Osteoblast (primary cell): ENCODE results near the gene ZNF135. TPM values are rescaled to one million over a fixed set of nuclear protein-coding genes. Genes with fewer than 3 reads are reported as not detected.

Source experiments
- DNase-seq: peaks from one replicate; pipeline ENCODE4 v3.0.0; 2011; ENCODE audit warnings: low spot score, mixed read lengths; ENCODE audit not compliant: insufficient read length; ENCODE audit errors: missing footprints
- H2AFZ ChIP-seq: 2 replicates; pipeline ENCODE4 v1.6.0; 2011; ENCODE audit warnings: mild to moderate bottlenecking, low read length
- H3K27ac ChIP-seq: 2 replicates; pipeline ENCODE4 v1.5.1; 2011; ENCODE audit warnings: mild to moderate bottlenecking, low read depth, low read length, moderate library complexity
- H3K27me3 ChIP-seq: 2 replicates; pipeline ENCODE4 v1.6.0; 2012; ENCODE audit warnings: mild to moderate bottlenecking, control low read depth, inconsistent platforms, low read length, moderate library complexity; ENCODE audit not compliant: insufficient read depth
- H3K36me3 ChIP-seq: 2 replicates; pipeline ENCODE4 v1.5.1; 2011; ENCODE audit warnings: mild to moderate bottlenecking, low read length, control low read depth, moderate library complexity; ENCODE audit not compliant: insufficient read depth
- H3K4me1 ChIP-seq: 2 replicates; pipeline ENCODE4 v1.5.1; 2011; ENCODE audit warnings: mild to moderate bottlenecking, low read length, control low read depth, moderate library complexity; ENCODE audit not compliant: insufficient read depth
- H3K4me2 ChIP-seq: 2 replicates; pipeline ENCODE4 v1.6.0; 2011; ENCODE audit warnings: mild to moderate bottlenecking, low read length; ENCODE audit not compliant: insufficient read depth
- H3K4me3 ChIP-seq: fragments of 200-600 bp; sonication (generic); 3 replicates; pipeline ENCODE4 v1.5.1; 2012; ENCODE audit warnings: mild to moderate bottlenecking, low read length, inconsistent platforms; ENCODE audit not compliant: insufficient read depth
- H3K79me2 ChIP-seq: 2 replicates; pipeline ENCODE4 v1.6.0; 2012; ENCODE audit warnings: mild to moderate bottlenecking, low read length, control low read depth, inconsistent platforms; ENCODE audit not compliant: insufficient read depth
- H3K9me3 ChIP-seq: 2 replicates; pipeline ENCODE4 v1.5.1; 2011; ENCODE audit warnings: low read depth, low read length, control low read depth
- H4K20me1 ChIP-seq: 2 replicates; pipeline ENCODE4 v1.6.0; 2012; ENCODE audit warnings: mild to moderate bottlenecking, low read length, control low read depth; ENCODE audit not compliant: insufficient read depth
- total RNA-seq: library from RNA; depleted of rRNA; stranded (reverse); fragments of >200 nt; gene quantifications from 2 replicates; pipeline ENCODE4 v1.2.3, GENCODE V29; 2012
- TF ChIP-seq, protein P1 (sequence below): IDR thresholded peaks from 2 replicates; pipeline ENCODE4 v1.5.1; 2011; ENCODE audit warnings: mild to moderate bottlenecking, low read depth, low read length, moderate library complexity; ENCODE audit errors: extremely low read depth

ZNF135 gene
- total RNA-seq, 1 donor: 6.5 TPM

DNA sequence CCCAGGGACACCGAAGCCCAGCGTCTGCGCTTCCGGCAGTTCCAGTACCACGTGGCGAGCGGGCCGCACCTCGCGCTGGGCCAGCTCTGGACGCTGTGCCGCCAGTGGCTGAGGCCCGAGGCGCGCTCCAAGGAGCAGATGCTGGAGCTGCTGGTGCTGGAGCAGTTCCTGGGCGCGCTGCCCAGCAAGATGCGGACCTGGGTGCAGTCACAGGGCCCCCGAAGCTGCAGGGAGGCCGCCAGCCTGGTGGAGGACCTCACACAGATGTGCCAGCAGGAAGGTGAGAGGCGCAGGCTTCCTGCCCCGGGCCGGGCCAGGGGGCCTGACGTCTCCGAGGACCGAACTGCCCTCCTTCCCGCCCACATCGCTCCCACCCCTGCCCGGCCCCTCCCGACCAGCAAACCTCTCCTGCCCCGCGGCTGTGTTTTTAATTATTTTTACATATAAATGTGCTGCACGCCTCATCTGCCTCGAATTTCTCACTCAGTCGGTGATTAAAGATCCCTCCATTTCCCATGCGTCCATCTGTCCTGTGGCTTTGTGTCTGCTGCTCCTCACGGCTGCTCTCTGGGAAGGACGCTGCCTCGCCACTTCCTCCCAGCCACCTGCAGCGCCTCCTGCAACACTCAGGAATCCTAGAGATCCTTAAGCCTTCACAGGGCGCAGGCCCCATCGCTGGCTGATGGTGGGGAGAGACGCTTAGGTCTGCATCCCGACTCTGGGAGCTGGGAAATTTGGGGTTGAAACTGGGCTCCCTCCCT is 21.0 kb upstream of the ZNF135 start:
- Histone ChIP-seq H3K79me2 (no peaks in the 10 kb centered on the region), H4K20me1 (no peaks in the 10 kb centered on the region), H3K4me2 (no peak overlapping the region), H3K4me1 (no peaks in the 10 kb centered on the region), H3K4me3 (no peak overlapping the region), H2AFZ (no peak overlapping the region), H3K27ac (no peak overlapping the region), H3K9me3 (no peaks in the 10 kb centered on the region), H3K36me3 (no peaks in the 10 kb centered on the region), H3K27me3 (no peaks in the 10 kb centered on the region)
- TF ChIP-seq, protein P1, sequence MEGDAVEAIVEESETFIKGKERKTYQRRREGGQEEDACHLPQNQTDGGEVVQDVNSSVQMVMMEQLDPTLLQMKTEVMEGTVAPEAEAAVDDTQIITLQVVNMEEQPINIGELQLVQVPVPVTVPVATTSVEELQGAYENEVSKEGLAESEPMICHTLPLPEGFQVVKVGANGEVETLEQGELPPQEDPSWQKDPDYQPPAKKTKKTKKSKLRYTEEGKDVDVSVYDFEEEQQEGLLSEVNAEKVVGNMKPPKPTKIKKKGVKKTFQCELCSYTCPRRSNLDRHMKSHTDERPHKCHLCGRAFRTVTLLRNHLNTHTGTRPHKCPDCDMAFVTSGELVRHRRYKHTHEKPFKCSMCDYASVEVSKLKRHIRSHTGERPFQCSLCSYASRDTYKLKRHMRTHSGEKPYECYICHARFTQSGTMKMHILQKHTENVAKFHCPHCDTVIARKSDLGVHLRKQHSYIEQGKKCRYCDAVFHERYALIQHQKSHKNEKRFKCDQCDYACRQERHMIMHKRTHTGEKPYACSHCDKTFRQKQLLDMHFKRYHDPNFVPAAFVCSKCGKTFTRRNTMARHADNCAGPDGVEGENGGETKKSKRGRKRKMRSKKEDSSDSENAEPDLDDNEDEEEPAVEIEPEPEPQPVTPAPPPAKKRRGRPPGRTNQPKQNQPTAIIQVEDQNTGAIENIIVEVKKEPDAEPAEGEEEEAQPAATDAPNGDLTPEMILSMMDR: no peak
- peak; percentile 80 for DNase-seq

DNA sequence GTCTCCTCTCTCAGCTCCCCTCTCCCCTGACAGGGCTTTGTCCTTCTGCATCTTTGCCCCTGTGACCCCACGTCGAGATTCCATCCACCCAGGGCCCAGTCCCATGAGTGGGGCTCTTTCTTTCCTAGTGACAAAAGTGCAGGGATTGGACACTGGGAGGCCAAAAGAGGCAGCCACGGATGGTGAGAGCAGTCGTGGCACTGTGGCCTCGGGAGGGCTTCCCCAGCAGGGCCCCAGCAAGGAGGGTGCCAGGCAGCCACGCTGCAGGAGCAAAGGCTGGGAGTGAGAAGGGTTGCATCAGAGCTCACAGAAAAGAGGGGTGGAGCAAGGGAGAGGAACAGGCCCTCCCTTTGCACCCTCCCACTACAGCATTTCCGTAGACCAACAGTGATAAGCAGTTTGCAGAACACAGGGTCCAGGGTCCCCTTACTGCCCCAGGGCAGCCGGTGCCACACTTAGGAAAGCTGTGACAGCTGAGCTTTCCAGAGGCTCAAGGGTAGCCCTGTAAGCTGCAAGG is 20.3 kb upstream of the ZNF135 start:
- Histone ChIP-seq H2AFZ (no peak overlapping the region), H3K36me3 (no peaks in the 10 kb centered on the region), H3K9me3 (no peaks in the 10 kb centered on the region), H3K79me2 (no peaks in the 10 kb centered on the region), H3K27ac (no peak overlapping the region), H3K4me3 (no peak overlapping the region), H3K4me2 (no peak overlapping the region), H3K27me3 (no peaks in the 10 kb centered on the region), H3K4me1 (no peaks in the 10 kb centered on the region), H4K20me1 (no peaks in the 10 kb centered on the region)
- no peak for DNase-seq
- TF ChIP-seq, protein P1: no peak

DNA sequence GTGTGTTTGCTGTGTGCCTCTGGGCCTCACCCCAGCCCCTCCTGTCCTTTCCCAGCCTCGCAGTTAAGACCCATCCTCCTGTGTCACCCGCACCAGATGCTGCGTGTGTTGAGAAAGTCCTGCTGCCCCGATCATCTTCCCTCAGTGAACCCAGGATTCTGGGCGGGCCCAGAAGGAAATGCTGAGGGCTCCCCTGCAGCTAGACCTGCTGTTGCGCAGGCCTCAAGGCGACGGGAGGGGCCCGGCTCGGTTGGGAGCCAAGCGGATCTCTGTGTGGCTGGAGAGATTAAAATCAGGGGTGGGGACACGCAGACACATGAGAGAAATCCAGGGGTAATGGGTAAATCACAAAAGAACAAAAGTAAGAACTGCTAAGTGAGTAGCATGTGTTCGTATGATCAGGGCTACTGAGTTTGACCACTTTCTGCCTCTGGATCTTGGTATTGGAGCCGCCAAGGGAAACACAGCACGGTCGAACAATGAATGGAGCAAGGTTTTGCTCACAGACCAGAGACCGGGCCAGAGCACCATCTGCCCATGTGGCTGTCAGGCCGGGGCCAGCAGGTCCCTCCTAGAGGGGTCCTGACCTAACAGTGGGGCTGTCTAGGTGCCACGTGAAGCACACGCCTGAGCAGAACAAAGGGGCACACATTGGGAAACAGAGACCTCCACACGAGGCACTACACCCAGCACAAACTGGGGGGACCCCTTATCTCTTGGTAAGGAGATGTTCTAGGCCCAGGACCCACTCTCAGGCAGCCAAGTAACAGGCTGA is 18.1 kb upstream of the ZNF135 start:
- no peak overlapping the region for H3K4me2 ChIP-seq
- no peaks in the 10 kb centered on the region for H3K27me3 ChIP-seq
- no peak overlapping the region for H3K4me3 ChIP-seq
- H3K79me2 ChIP-seq: no peaks in the 10 kb centered on the region
- TF ChIP-seq, protein P1: no peak
- H2AFZ ChIP-seq: no peak overlapping the region
- H3K4me1 ChIP-seq: no peaks in the 10 kb centered on the region
- peak; percentile 73 for DNase-seq
- H3K9me3 ChIP-seq: no peaks in the 10 kb centered on the region
- H4K20me1 ChIP-seq: no peaks in the 10 kb centered on the region
- H3K27ac ChIP-seq: no peak overlapping the region
- no peaks in the 10 kb centered on the region for H3K36me3 ChIP-seq
